ENCODE data around the gene ST3GAL3.

GRCh38 chr1:43830802-43831201 is 123.5 kb downstream of the ST3GAL3 start:
- TF ChIP-seq EZH2 (conservative IDR thresholded peaks at IDR 0.05; ENCODE audit: low read depth, low read length) (no peak), SRF (IDR thresholded peaks at IDR 0.05; ENCODE audit: low read depth, low read length) (no peak), MAFG (CRISPR knock-in tag; IDR thresholded peaks at IDR 0.05) (no peak), ZNF552 (CRISPR knock-in tag; IDR thresholded peaks at IDR 0.05; ENCODE audit: borderline replicate concordance) (no peak), NR1H2 (CRISPR knock-in tag; IDR thresholded peaks at IDR 0.05; ENCODE audit: borderline replicate concordance, low read depth) (no peak), POLR2AphosphoS5 (IDR thresholded peaks at IDR 0.05; ENCODE audit: low read depth, low read length) (no peak), FOXM1 (CRISPR knock-in tag; IDR thresholded peaks at IDR 0.05) (no peak), ZNF446 (CRISPR knock-in tag; IDR thresholded peaks at IDR 0.05) (no peak)

Data from HepG2 (cell line).